Smooth muscle cell (in vitro differentiated cells): ENCODE results near the gene GCHFR. TPM values are rescaled to one million over a fixed set of nuclear protein-coding genes. Genes with fewer than 3 reads are reported as not detected.

Experiments used
- DNase-seq: peaks from one replicate; lab custom pipeline; 2025; ENCODE audit not compliant: unreplicated experiment; lab: John Stamatoyannopoulos, UW
- H2AFZ ChIP-seq: fragments of 200-600 bp; sonication (generic); 2 replicates; pipeline ENCODE4 v1.6.0; 2016; ENCODE audit warnings: antibody characterized with exemption, low read depth, mild to moderate bottlenecking
- H3F3A ChIP-seq: fragments of 200-600 bp; sonication (generic); 2 replicates; pipeline ENCODE4 v1.6.0; 2017; ENCODE audit warnings: antibody characterized with exemption, low read depth
- H3K27ac ChIP-seq: fragments of 200-600 bp; sonication (generic); 2 replicates; pipeline ENCODE4 v1.5.1; 2016; ENCODE audit warnings: low read depth, mild to moderate bottlenecking
- H3K27me3 ChIP-seq: fragments of 200-600 bp; sonication (generic); 2 replicates; pipeline ENCODE4 v1.6.1; 2016; ENCODE audit warnings: low read depth, mild to moderate bottlenecking
- H3K36me3 ChIP-seq: fragments of 200-600 bp; sonication (generic); 2 replicates; pipeline ENCODE4 v1.5.1; 2016; ENCODE audit warnings: low read depth
- H3K4me1 ChIP-seq: fragments of 200-600 bp; sonication (generic); 2 replicates; pipeline ENCODE4 v1.5.1; 2016; ENCODE audit warnings: low read depth
- H3K4me2 ChIP-seq: fragments of 200-600 bp; sonication (generic); 2 replicates; pipeline ENCODE4 v1.6.0; 2016; ENCODE audit warnings: mild to moderate bottlenecking
- H3K4me3 ChIP-seq: fragments of 200-600 bp; sonication (generic); 2 replicates; pipeline ENCODE4 v1.5.1; 2016; ENCODE audit warnings: mild to moderate bottlenecking
- H3K79me2 ChIP-seq: fragments of 200-600 bp; sonication (generic); 2 replicates; pipeline ENCODE4 v1.6.0; 2016; ENCODE audit warnings: low read depth, mild to moderate bottlenecking
- H3K9ac ChIP-seq: fragments of 200-600 bp; sonication (generic); 2 replicates; pipeline ENCODE4 v1.6.0; 2016; ENCODE audit warnings: low read depth
- H3K9me3 ChIP-seq: fragments of 200-600 bp; sonication (generic); replicated peaks from 2 replicates; pipeline ENCODE4 v1.5.1; 2016; ENCODE audit warnings: low read depth
- H4K20me1 ChIP-seq: fragments of 200-600 bp; sonication (generic); 2 replicates; pipeline ENCODE4 v1.6.0; 2016; ENCODE audit warnings: low read depth
- CTCF ChIP-seq: fragments of 200-600 bp; sonication (generic); IDR thresholded peaks from 2 replicates; pipeline ENCODE4 v1.5.1; 2017; ENCODE audit warnings: borderline replicate concordance, mild to moderate bottlenecking, antibody characterized with exemption; ENCODE audit not compliant: insufficient read depth, poor library complexity, severe bottlenecking
- WGBS: methylation state at CpG from one replicate; pipeline ENCODE4 v1.1.7; 2016; ENCODE audit warnings: low lambda C conversion rate; 5-methylcytosine and 5-hydroxymethylcytosine counted together
- polyA plus RNA-seq: library from polyadenylated mRNA; unstranded; fragments of >200 nt; fragmentation: Nextera tagmentation; extraction: Ambion mirVana; gene quantifications from 2 replicates; pipeline ENCODE4 v1.2.1, GENCODE V29; 2016
- total RNA-seq: library from RNA; depleted of rRNA; stranded (reverse); fragments of >200 nt; gene quantifications from 2 replicates; pipeline ENCODE4 v1.2.3, GENCODE V29; 2014

Gene GCHFR
- total and polyA plus RNA-seq, 2 experiments from 2014 or later: 8.9 to 9.1 TPM

DNA sequence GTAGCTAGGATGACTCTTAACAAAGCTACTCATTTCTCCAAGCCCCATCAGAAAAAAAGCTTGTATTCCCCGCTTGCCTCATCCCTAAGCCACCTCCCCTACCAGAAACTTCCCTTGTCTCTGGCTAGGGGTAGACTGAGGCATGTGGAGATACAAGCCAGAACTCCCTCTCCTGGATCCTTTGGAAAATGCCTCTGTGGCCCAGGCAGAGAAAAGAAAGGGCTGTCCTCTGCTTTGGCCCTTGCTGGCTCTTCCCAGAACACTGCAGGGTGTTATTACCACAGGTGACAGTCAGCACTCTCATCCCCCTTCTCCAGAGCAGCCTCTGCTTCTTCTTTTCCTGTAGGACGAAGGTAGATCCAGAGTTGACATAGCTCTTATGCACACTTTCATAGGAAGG, 24.0 kb upstream of the GCHFR start:
- DNase-seq: no peak
- Histone ChIP-seq H3K9ac (no peak overlapping the region), H4K20me1 (no peaks in the 10 kb centered on the region), H3K4me2 (no peak overlapping the region), H3K27ac (no peak overlapping the region), H3K4me3 (no peak overlapping the region), H3K79me2 (no peaks in the 10 kb centered on the region), H3K9me3 (no peaks in the 10 kb centered on the region), H3K27me3 (no peaks in the 10 kb centered on the region), H3F3A (no peaks in the 10 kb centered on the region), H2AFZ (no peak overlapping the region), H3K36me3 (peaks cover 7% of the 10 kb centered on the region), H3K4me1 (no peaks in the 10 kb centered on the region)
- TF ChIP-seq CTCF: no peak
- WGBS: 98% methylated on average over 2 of the region's 2 CpGs

- H3K9ac ChIP-seq: peak overlapping the region; percentile 47
- H4K20me1 ChIP-seq: no peaks in the 10 kb centered on the region
- no peak overlapping the region for H3K4me2 ChIP-seq
- no peaks in the 10 kb centered on the region for H3K36me3 ChIP-seq
- no peaks in the 10 kb centered on the region for H3K9me3 ChIP-seq
- no peak for TF ChIP-seq CTCF
- H3K27me3 ChIP-seq: no peaks in the 10 kb centered on the region
- peak overlapping the region; percentile 71 for H3K27ac ChIP-seq
- no peak overlapping the region for H3K4me3 ChIP-seq
- WGBS: 76% methylated on average over 2 of the region's 2 CpGs
- H3K79me2 ChIP-seq: no peaks in the 10 kb centered on the region
- no peaks in the 10 kb centered on the region for H3F3A ChIP-seq
- no peaks in the 10 kb centered on the region for H3K4me1 ChIP-seq
- no peak overlapping the region for H2AFZ ChIP-seq
- no peak for DNase-seq
Measured at GRCh38 chr15:40743485-40743901, 20.4 kb upstream of the GCHFR start.

GRCh38 chr15:40743921-40744814, 19.7 kb upstream of the GCHFR start:
- Histone ChIP-seq H3K9me3 (no peaks in the 10 kb centered on the region), H3K4me2 (no peak overlapping the region), H3K79me2 (no peaks in the 10 kb centered on the region), H3K4me1 (no peaks in the 10 kb centered on the region), H3F3A (no peaks in the 10 kb centered on the region), H2AFZ (no peak overlapping the region), H3K27ac (peak overlapping the region; percentile 71), H3K9ac (peak overlapping the region; percentile 55), H3K4me3 (no peak overlapping the region), H4K20me1 (no peaks in the 10 kb centered on the region), H3K27me3 (no peaks in the 10 kb centered on the region), H3K36me3 (no peaks in the 10 kb centered on the region)
- TF ChIP-seq CTCF: no peak
- DNase-seq: no peak
- 64% methylated on average over 12 of the region's 12 CpGs for WGBS

- H3K27ac ChIP-seq: peak overlapping the region; percentile 71
- no peaks in the 10 kb centered on the region for H3K9me3 ChIP-seq
- no peaks in the 10 kb centered on the region for H4K20me1 ChIP-seq
- no peaks in the 10 kb centered on the region for H3K27me3 ChIP-seq
- no peaks in the 10 kb centered on the region for H3K36me3 ChIP-seq
- H3K4me3 ChIP-seq: no peak overlapping the region
- no peak for TF ChIP-seq CTCF
- no peaks in the 10 kb centered on the region for H3K4me1 ChIP-seq
- H3K79me2 ChIP-seq: no peaks in the 10 kb centered on the region
- WGBS: 75% methylated on average over 5 of the region's 5 CpGs
- no peaks in the 10 kb centered on the region for H3F3A ChIP-seq
- H3K9ac ChIP-seq: peak overlapping the region; percentile 55
- no peak for DNase-seq
- no peak overlapping the region for H3K4me2 ChIP-seq
- no peak overlapping the region for H2AFZ ChIP-seq
Measured at GRCh38 chr15:40744815-40745152, 19.1 kb upstream of the GCHFR start.
